Measurements from ENCODE around the gene SUGCT.

GRCh38 chr7:40412323-40412722, 277.5 kb downstream of the SUGCT start:
- TF ChIP-seq CTCF (IDR thresholded peaks at IDR 0.05): no peak
- TF ChIP-seq POLR2A (IDR thresholded peaks at IDR 0.05): no peak
- no peak for TF ChIP-seq POLR2AphosphoS5 (IDR thresholded peaks at IDR 0.05)

Data from stomach (tissue), 4 donors.